ENCODE measurements around the gene OR52N1.

The OR52N1 gene

GRCh38 chr11:5791165-5791564 is at the start of gene OR52N1:
TSS of gene OR52N1 (minus strand) at chr11:5791265. CDS start at chr11:5788816, 2,449 bp downstream.
- peaks cover 10% of the 10 kb centered on the region for H3K27me3 Mint-ChIP-seq (ENCODE audit: low read depth)
- H3K27ac Mint-ChIP-seq, result no peak within 1 kb of the TSS
- H3K4me3 Mint-ChIP-seq, result no peak within 1 kb of the TSS
- no peaks in the 10 kb centered on the region for H3K36me3 Mint-ChIP-seq (ENCODE audit: low read depth)
- no peaks in the 10 kb centered on the region for H3K9me3 Mint-ChIP-seq
- no peaks in the 10 kb centered on the region for H3K4me1 Mint-ChIP-seq (ENCODE audit: low read depth)

- Mint-ChIP-seq H3K4me3 (no peak overlapping the region), H3K27ac (no peak overlapping the region), H3K9me3 (no peaks in the 10 kb centered on the region), H3K27me3 (ENCODE audit: low read depth) (peaks cover 6% of the 10 kb centered on the region), H3K4me1 (ENCODE audit: low read depth) (no peaks in the 10 kb centered on the region), H3K36me3 (ENCODE audit: low read depth) (no peaks in the 10 kb centered on the region)
These were observed 46.6 kb upstream of the OR52N1 start for GRCh38 chr11:5837695-5838094.

GRCh38 chr11:5833446-5833845 is 42.4 kb upstream of the OR52N1 start:
- peaks cover 9% of the 10 kb centered on the region for H3K27me3 Mint-ChIP-seq (ENCODE audit: low read depth)

GRCh38 chr11:5831196-5831829 is 40.2 kb upstream of the OR52N1 start:
- Mint-ChIP-seq H3K27ac (no peak overlapping the region), H3K27me3 (ENCODE audit: low read depth) (peaks cover 8% of the 10 kb centered on the region), H3K4me1 (ENCODE audit: low read depth) (no peaks in the 10 kb centered on the region), H3K36me3 (ENCODE audit: low read depth) (no peaks in the 10 kb centered on the region), H3K9me3 (no peaks in the 10 kb centered on the region), H3K4me3 (no peak overlapping the region)

More at GRCh38 chr11:5833446-5833845, 42.4 kb upstream of the OR52N1 start:
- H3K4me3 Mint-ChIP-seq, result no peak overlapping the region
- H3K27ac Mint-ChIP-seq, result no peak overlapping the region
- no peaks in the 10 kb centered on the region for H3K9me3 Mint-ChIP-seq
- H3K4me1 Mint-ChIP-seq (ENCODE audit: low read depth), result no peaks in the 10 kb centered on the region
- no peaks in the 10 kb centered on the region for H3K36me3 Mint-ChIP-seq (ENCODE audit: low read depth)

GRCh38 chr11:5818245-5818886 is 27.3 kb upstream of the OR52N1 start:
- no peaks in the 10 kb centered on the region for H3K9me3 Mint-ChIP-seq
- peaks cover 7% of the 10 kb centered on the region for H3K4me1 Mint-ChIP-seq (ENCODE audit: low read depth)
- H3K27me3 Mint-ChIP-seq (ENCODE audit: low read depth), result no peaks in the 10 kb centered on the region
- peak overlapping the region; percentile 72 for H3K4me3 Mint-ChIP-seq
- H3K27ac Mint-ChIP-seq, result peak overlapping the region; percentile 64
- no peaks in the 10 kb centered on the region for H3K36me3 Mint-ChIP-seq (ENCODE audit: low read depth)

GRCh38 chr11:5815534-5815933 is 24.5 kb upstream of the OR52N1 start:
- H3K27me3 Mint-ChIP-seq (ENCODE audit: low read depth), result peaks cover 9% of the 10 kb centered on the region
- no peak overlapping the region for H3K4me3 Mint-ChIP-seq
- no peak overlapping the region for H3K27ac Mint-ChIP-seq
- peaks cover 7% of the 10 kb centered on the region for H3K4me1 Mint-ChIP-seq (ENCODE audit: low read depth)
- H3K36me3 Mint-ChIP-seq (ENCODE audit: low read depth), result no peaks in the 10 kb centered on the region
- no peaks in the 10 kb centered on the region for H3K9me3 Mint-ChIP-seq

GRCh38 chr11:5809905-5810795 is 19.1 kb upstream of the OR52N1 start:
- Mint-ChIP-seq H3K27me3 (ENCODE audit: low read depth) (peaks cover 26% of the 10 kb centered on the region), H3K27ac (no peak overlapping the region), H3K36me3 (ENCODE audit: low read depth) (no peaks in the 10 kb centered on the region), H3K9me3 (no peaks in the 10 kb centered on the region), H3K4me3 (no peak overlapping the region), H3K4me1 (ENCODE audit: low read depth) (peaks cover 12% of the 10 kb centered on the region)

- Mint-ChIP-seq H3K9me3 (peaks cover 4% of the 10 kb centered on the region), H3K4me1 (ENCODE audit: low read depth) (peaks cover 12% of the 10 kb centered on the region), H3K27me3 (ENCODE audit: low read depth) (peaks cover 30% of the 10 kb centered on the region), H3K36me3 (ENCODE audit: low read depth) (no peaks in the 10 kb centered on the region), H3K27ac (peak overlapping the region; percentile 27), H3K4me3 (peak overlapping the region; percentile 83)
These were observed 18.1 kb upstream of the OR52N1 start for GRCh38 chr11:5809122-5809519.

GRCh38 chr11:5808500-5809121 is 17.5 kb upstream of the OR52N1 start, which contains the start of gene OR52N2:
TSS of gene OR52N2 (plus strand) at chr11:5808924. CDS start at chr11:5820336, 11,412 bp downstream.
- H3K9me3 Mint-ChIP-seq, result peaks cover 6% of the 10 kb centered on the region
- peak within 1 kb of the TSS; percentile 83 for H3K4me3 Mint-ChIP-seq
- H3K4me1 Mint-ChIP-seq (ENCODE audit: low read depth), result peaks cover 12% of the 10 kb centered on the region
- peak within 1 kb of the TSS; percentile 27 for H3K27ac Mint-ChIP-seq
- peaks cover 31% of the 10 kb centered on the region for H3K27me3 Mint-ChIP-seq (ENCODE audit: low read depth)
- no peaks in the 10 kb centered on the region for H3K36me3 Mint-ChIP-seq (ENCODE audit: low read depth)

- peaks cover 6% of the 10 kb centered on the region for H3K9me3 Mint-ChIP-seq
- H3K27ac Mint-ChIP-seq, result no peak overlapping the region
- H3K4me1 Mint-ChIP-seq (ENCODE audit: low read depth), result peaks cover 12% of the 10 kb centered on the region
- peaks cover 40% of the 10 kb centered on the region for H3K27me3 Mint-ChIP-seq (ENCODE audit: low read depth)
- no peaks in the 10 kb centered on the region for H3K36me3 Mint-ChIP-seq (ENCODE audit: low read depth)
- no peak overlapping the region for H3K4me3 Mint-ChIP-seq
These were observed 16.5 kb upstream of the OR52N1 start for GRCh38 chr11:5807580-5807979.

- peaks cover 20% of the 10 kb centered on the region for H3K27me3 Mint-ChIP-seq (ENCODE audit: low read depth)
- no peak overlapping the region for H3K27ac Mint-ChIP-seq
- no peak overlapping the region for H3K4me3 Mint-ChIP-seq
- H3K36me3 Mint-ChIP-seq (ENCODE audit: low read depth), result no peaks in the 10 kb centered on the region
- H3K9me3 Mint-ChIP-seq, result peaks cover 6% of the 10 kb centered on the region
- peaks cover 6% of the 10 kb centered on the region for H3K4me1 Mint-ChIP-seq (ENCODE audit: low read depth)
These were observed 12.9 kb upstream of the OR52N1 start for GRCh38 chr11:5803982-5804381.

- H3K27ac Mint-ChIP-seq, result no peak overlapping the region
- H3K4me3 Mint-ChIP-seq, result no peak overlapping the region
- peaks cover 1% of the 10 kb centered on the region for H3K27me3 Mint-ChIP-seq (ENCODE audit: low read depth)
- H3K4me1 Mint-ChIP-seq (ENCODE audit: low read depth), result no peaks in the 10 kb centered on the region
- no peaks in the 10 kb centered on the region for H3K9me3 Mint-ChIP-seq
- no peaks in the 10 kb centered on the region for H3K36me3 Mint-ChIP-seq (ENCODE audit: low read depth)
These were observed 5.5 kb upstream of the OR52N1 start for GRCh38 chr11:5796541-5796940.

GRCh38 chr11:5783255-5783654 is 7.8 kb downstream of the OR52N1 start, which contains the start of gene OR52N5:
TSS of gene OR52N5 (minus strand) at chr11:5783355. CDS start at chr11:5778634, 4,721 bp downstream.
- H3K4me1 Mint-ChIP-seq (ENCODE audit: low read depth), result no peaks in the 10 kb centered on the region
- H3K27me3 Mint-ChIP-seq (ENCODE audit: low read depth), result peaks cover 5% of the 10 kb centered on the region
- H3K36me3 Mint-ChIP-seq (ENCODE audit: low read depth), result no peaks in the 10 kb centered on the region
- no peaks in the 10 kb centered on the region for H3K9me3 Mint-ChIP-seq
- H3K27ac Mint-ChIP-seq, result no peak within 1 kb of the TSS
- no peak within 1 kb of the TSS for H3K4me3 Mint-ChIP-seq

- Mint-ChIP-seq H3K36me3 (ENCODE audit: low read depth) (no peaks in the 10 kb centered on the region), H3K27me3 (ENCODE audit: low read depth) (no peaks in the 10 kb centered on the region), H3K4me1 (ENCODE audit: low read depth) (no peaks in the 10 kb centered on the region), H3K4me3 (no peak overlapping the region), H3K27ac (no peak overlapping the region), H3K9me3 (no peaks in the 10 kb centered on the region)
These were observed 24.0 kb downstream of the OR52N1 start for GRCh38 chr11:5767056-5767455.
